ENCODE data around the gene TLL2. TPM values are rescaled to one million over a fixed set of nuclear protein-coding genes. Genes with fewer than 3 reads are reported as not detected.

The TLL2 gene
- total RNA-seq, 1 experiment from 2014 or later, result 0.11 TPM

GRCh38 chr10:96374639-96374984 is 139.1 kb downstream of the TLL2 start:
- ChIA-PET CTCF (interaction anchor here (0.9 to 1.6 kb wide), 4 partner anchors 136 to 651 kb away, joined by 4 to 11 read pairs (median 4); no protein-coding TSS in a partner anchor), POLR2A (ENCODE audit: low non-redundant PET) (no interaction called here)
- peak overlapping the region; percentile 41 for H3K4me3 ChIP-seq (ENCODE audit: low read depth, low read length, poor library complexity, severe bottlenecking)
- no peaks in the 10 kb centered on the region for H3K36me3 ChIP-seq (ENCODE audit: insufficient read depth, low read length, poor library complexity, severe bottlenecking)
- no peaks in the 10 kb centered on the region for H3K27me3 ChIP-seq (replicated peaks; ENCODE audit: insufficient read depth, low read depth, low read length, poor library complexity)
- intact Hi-C loops (cut with micrococcal nuclease; ENCODE audit: unreplicated experiment), result loop anchor here (2.0 to 10.0 kb wide), 3 partner anchors 270 to 650 kb away; no protein-coding TSS in a partner anchor
- no peak for DNase-seq (ENCODE audit: low spot score)
- no peaks in the 10 kb centered on the region for H3K4me1 ChIP-seq (ENCODE audit: insufficient read depth, low read length, poor library complexity, severe bottlenecking)
- TF ChIP-seq EZH2 (IDR thresholded peaks at IDR 0.05; ENCODE audit: borderline replicate concordance, low read depth, low read length, poor library complexity, severe bottlenecking) (no peak), CTCF (conservative IDR thresholded peaks at IDR 0.05; ENCODE audit: low read depth, low read length) (no peak)
- no peaks in the 10 kb centered on the region for H3K9me3 ChIP-seq (ENCODE audit: low read depth, low read length, poor library complexity, severe bottlenecking)
- no peak overlapping the region for H3K27ac ChIP-seq (ENCODE audit: low read depth, low read length, poor library complexity, severe bottlenecking)
- BruUV-seq (replicated peaks), result no TSS peak

GRCh38 chr10:96374004-96374403 is 139.7 kb downstream of the TLL2 start:
- Histone ChIP-seq H3K36me3 (ENCODE audit: insufficient read depth, low read length, poor library complexity, severe bottlenecking) (no peaks in the 10 kb centered on the region), H3K27me3 (replicated peaks; ENCODE audit: insufficient read depth, low read depth, low read length, poor library complexity) (no peaks in the 10 kb centered on the region), H3K4me1 (ENCODE audit: insufficient read depth, low read length, poor library complexity, severe bottlenecking) (no peaks in the 10 kb centered on the region), H3K27ac (ENCODE audit: low read depth, low read length, poor library complexity, severe bottlenecking) (no peak overlapping the region), H3K9me3 (ENCODE audit: low read depth, low read length, poor library complexity, severe bottlenecking) (no peaks in the 10 kb centered on the region), H3K4me3 (ENCODE audit: low read depth, low read length, poor library complexity, severe bottlenecking) (no peak overlapping the region)
- intact Hi-C loops (cut with micrococcal nuclease; ENCODE audit: unreplicated experiment), result loop anchor here (2.0 to 10.0 kb wide), 3 partner anchors 271 to 651 kb away; no protein-coding TSS in a partner anchor
- DNase-seq (ENCODE audit: low spot score), result no peak
- BruUV-seq (replicated peaks), result no TSS peak
- POLR2A ChIA-PET (ENCODE audit: low non-redundant PET), result no interaction called here
- no peak for TF ChIP-seq EZH2 (IDR thresholded peaks at IDR 0.05; ENCODE audit: borderline replicate concordance, low read depth, low read length, poor library complexity, severe bottlenecking)
- TF ChIP-seq CTCF (conservative IDR thresholded peaks at IDR 0.05; ENCODE audit: low read depth, low read length), result no peak
- CTCF ChIA-PET, result interaction anchor here (0.9 kb wide), 1 partner anchor 652 kb away, joined by 4 read pairs; no protein-coding TSS in a partner anchor

- ChIA-PET CTCF (no interaction called here), POLR2A (ENCODE audit: low non-redundant PET) (no interaction called here)
- no peak for TF ChIP-seq CTCF (conservative IDR thresholded peaks at IDR 0.05; ENCODE audit: low read depth, low read length)
- TF ChIP-seq EZH2 (IDR thresholded peaks at IDR 0.05; ENCODE audit: borderline replicate concordance, low read depth, low read length, poor library complexity, severe bottlenecking), result no peak
- intact Hi-C loops (cut with micrococcal nuclease; ENCODE audit: unreplicated experiment), result loop anchor here (10.0 kb wide), 1 partner anchor 273 kb away; no protein-coding TSS in a partner anchor
- Histone ChIP-seq H3K4me3 (ENCODE audit: low read depth, low read length, poor library complexity, severe bottlenecking) (no peak overlapping the region), H3K27me3 (replicated peaks; ENCODE audit: insufficient read depth, low read depth, low read length, poor library complexity) (no peaks in the 10 kb centered on the region), H3K36me3 (ENCODE audit: insufficient read depth, low read length, poor library complexity, severe bottlenecking) (no peaks in the 10 kb centered on the region), H3K4me1 (ENCODE audit: insufficient read depth, low read length, poor library complexity, severe bottlenecking) (no peaks in the 10 kb centered on the region), H3K9me3 (ENCODE audit: low read depth, low read length, poor library complexity, severe bottlenecking) (no peaks in the 10 kb centered on the region), H3K27ac (ENCODE audit: low read depth, low read length, poor library complexity, severe bottlenecking) (no peak overlapping the region)
- DNase-seq (ENCODE audit: low spot score), result no peak
- BruUV-seq (replicated peaks), result no TSS peak
These were observed 142.4 kb downstream of the TLL2 start for GRCh38 chr10:96371356-96371755.
